GM11168 (cell line): ENCODE data around the gene SPDYE16.
"Not testable (repeated sequence)": the region's sequence is repeated elsewhere in the genome, so short reads cannot be mapped to it uniquely, and the experiment has no call there.

ENCODE experiments used
- in situ Hi-C: fragments of 300-500 bp; cut with MboI; formaldehyde crosslinking; loops from one replicate; pipeline ENCODE4 v1.12.0; 2022; ENCODE audit warnings: low sequenced_read_pairs; ENCODE audit not compliant: unreplicated experiment

Gene SPDYE16

GRCh38 chr7:76551992-76552391 lies 8.9 kb upstream of the SPDYE16 start:
- in situ Hi-C loops, result loop anchor here (5.0 kb wide), 1 partner anchor 45 kb away; no protein-coding TSS in a partner anchor

DNA sequence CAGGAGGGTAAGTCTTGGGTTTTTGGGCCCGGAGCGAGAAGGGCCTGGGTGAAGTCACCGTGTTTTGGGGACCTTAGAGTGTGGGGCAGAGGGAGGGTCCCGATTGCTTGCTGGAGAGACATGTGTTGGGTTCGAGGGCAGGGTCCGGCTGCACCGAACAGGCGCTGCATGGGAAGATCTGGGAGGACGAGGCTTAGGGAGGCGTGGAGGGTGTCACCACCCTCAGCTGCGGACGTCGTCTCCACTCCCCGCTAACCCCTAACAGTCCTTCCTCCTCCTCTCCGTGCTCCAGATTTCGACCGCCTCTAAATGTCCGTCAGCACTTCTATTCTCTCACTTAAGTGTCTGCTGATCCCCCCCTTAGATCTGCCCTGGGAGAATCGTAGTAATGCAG lies 6.8 kb upstream of the SPDYE16 start:
- in situ Hi-C loops, result loop anchor here (5.0 kb wide), 1 partner anchor 43 kb away; no protein-coding TSS in a partner anchor

DNA sequence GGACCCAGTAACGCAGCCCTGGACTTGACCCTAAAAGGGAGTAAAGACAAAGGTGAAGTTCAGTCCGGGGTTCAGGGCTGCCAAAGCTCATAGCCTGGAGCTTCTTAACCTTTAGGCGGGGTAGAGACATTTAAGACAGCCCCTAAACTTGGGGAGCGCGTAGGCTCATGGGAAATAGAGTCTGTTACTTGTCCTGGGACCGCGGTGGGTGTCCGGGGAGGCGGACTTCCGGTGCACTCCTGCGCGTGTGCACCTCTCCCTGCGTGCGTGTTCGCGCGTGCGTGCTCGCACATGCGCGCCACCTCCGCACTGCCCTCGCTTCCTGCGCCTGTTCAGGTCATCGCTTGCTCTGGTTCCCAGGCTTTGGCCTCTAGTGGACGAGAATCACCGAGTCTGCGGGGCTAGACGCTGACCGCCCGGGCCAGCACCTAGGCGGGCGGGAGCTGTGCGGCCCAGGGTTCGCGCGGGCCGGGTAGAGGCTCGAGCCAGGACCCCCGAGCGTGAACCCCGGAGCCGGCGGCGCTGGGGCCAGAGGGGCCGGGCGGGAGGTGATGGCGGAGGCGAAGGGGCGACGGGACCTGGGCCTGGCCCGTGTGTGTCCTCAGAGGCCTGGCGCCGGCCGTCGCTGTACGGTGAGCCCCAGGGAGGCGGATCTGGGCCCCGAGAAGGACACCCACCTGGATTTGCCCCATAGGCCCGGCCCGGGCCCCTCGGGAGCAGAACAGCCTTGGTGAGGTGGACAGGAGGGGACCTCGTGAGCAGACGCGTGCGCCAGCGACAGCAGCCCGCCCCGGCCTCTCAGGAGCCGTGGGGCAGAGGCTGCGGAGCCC lies 6.1 kb upstream of the SPDYE16 start:
- in situ Hi-C loops, result not testable (repeated sequence)

- in situ Hi-C loops, result not testable (repeated sequence)
These were observed 11.5 kb downstream of the SPDYE16 start for GRCh38 chr7:76531643-76532042.

DNA sequence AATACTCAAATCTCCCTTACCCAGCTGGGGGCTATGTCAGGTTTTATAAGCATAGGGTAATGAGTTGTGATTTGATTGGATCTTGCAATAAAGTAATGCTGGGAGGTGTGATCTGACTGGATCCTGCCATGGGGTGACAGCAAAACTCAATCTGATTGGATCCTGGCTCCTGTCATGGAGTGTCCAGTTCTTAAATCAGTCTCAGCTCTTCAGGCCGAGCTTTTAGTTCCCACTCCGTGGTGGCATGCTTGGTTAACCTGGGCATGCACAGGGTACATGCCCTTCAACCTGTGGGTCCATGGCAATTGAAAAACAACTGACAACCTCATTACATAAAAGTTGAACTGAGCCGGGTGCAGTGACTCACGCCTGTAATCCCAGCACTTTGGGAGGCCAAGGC lies 16.9 kb downstream of the SPDYE16 start:
- in situ Hi-C loops, result loop anchor here (10.0 kb wide), 1 partner anchor 489 kb away; no protein-coding TSS in a partner anchor

- in situ Hi-C loops, result not testable (repeated sequence)
These were observed 26.2 kb downstream of the SPDYE16 start for GRCh38 chr7:76516932-76517331.

DNA sequence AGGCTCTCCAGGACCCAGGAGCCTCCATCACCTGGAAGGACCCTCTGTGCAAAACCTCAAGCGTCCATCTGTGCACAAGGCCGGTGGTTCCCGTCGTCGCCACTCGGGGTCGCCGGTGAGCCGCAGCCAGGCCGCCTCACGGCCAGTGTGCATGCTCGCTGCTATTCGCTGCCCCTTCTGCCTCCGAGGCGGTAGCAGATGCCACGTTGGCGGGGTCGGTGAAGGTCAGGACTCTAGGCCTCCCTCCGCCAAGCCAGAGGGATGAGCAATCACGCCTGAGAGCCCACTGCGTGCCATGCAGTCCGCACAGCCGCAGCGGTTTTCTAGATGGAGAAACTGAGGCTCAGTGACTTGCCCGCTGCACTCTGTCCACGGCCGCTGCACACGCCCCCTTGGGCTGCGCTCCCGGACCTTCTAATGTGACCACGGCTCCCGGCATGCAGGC lies 27.1 kb downstream of the SPDYE16 start:
- in situ Hi-C loops, result no loop called here

- in situ Hi-C loops, result no loop called here
These were observed 27.9 kb downstream of the SPDYE16 start for GRCh38 chr7:76514926-76515771.

GRCh38 chr7:76513817-76514799 lies 29.0 kb downstream of the SPDYE16 start:
- in situ Hi-C loops, result no loop called here

GRCh38 chr7:76512941-76513816 lies 29.9 kb downstream of the SPDYE16 start:
- in situ Hi-C loops, result no loop called here

- in situ Hi-C loops, result not testable (repeated sequence)
These were observed 30.9 kb downstream of the SPDYE16 start for GRCh38 chr7:76511911-76512885.

- in situ Hi-C loops, result not testable (repeated sequence)
These were observed 31.7 kb downstream of the SPDYE16 start for GRCh38 chr7:76511200-76511910.

- in situ Hi-C loops, result loop anchor here (5.0 kb wide), 1 partner anchor 42 kb away; no protein-coding TSS in a partner anchor
These were observed 32.9 kb downstream of the SPDYE16 start, which contains the start of gene UPK3B for GRCh38 chr7:76509931-76510877. Gene UPK3B, plus strand, starts transcription at chr7:76510552. Its CDS starts 101 bp downstream, at chr7:76510653.

DNA sequence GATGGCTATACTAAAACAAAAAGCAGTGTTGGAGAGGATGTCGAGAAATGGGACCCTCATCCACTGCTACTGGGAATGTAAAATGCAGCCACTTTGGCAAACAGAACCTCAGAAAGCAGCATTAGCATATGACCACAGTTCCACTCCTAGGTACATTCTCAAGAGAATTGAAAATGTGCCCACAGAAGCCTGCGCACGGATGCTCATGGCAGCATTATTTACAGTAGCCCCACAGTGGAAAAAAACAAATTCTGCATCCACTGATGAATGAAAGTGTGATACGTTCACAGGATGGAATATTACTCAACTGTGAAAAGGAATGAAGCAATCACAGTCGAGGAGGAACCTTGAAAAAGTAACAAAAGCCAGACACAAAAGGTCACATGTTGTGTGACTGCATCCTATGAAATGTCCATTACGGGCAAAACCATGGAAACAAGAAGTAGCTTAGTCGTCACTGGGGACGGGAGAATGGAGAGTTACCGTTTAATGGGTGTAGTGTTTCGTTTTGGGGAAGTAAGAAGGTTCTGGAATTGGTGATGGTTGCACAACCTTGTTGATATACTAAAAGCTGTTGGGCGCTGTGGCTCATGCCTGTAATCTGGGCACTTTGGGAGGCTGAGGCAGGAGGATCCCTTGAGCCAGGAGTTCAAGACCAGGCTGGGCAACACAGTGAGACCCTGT lies 35.2 kb downstream of the SPDYE16 start:
- in situ Hi-C loops, result loop anchor here (5.0 kb wide), 1 partner anchor 44 kb away; no protein-coding TSS in a partner anchor

DNA sequence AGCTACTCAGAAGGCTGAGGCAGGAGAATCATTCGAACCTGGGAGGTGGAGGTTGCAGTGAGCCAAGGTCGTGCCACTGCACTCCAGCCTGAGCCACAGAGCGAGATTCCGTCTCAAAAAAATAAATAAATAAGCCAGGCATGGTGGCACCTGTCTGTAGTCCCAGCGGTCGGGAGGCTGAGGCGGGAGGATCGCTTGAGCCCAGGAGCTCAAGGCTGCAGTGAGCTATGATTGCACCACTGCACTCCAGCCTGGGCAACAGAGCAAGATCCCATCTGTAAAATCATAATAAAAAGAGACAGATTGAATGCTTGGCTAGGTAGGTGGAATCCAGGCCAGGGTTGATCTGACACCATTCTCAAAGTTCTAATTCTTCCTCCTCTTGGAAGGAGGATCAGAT lies 36.5 kb downstream of the SPDYE16 start:
- in situ Hi-C loops, result loop anchor here (5.0 kb wide), 1 partner anchor 46 kb away; no protein-coding TSS in a partner anchor
